ENCODE results near the gene ATP6V0B. TPM values are rescaled to one million over a fixed set of nuclear protein-coding genes. Genes with fewer than 3 reads are reported as not detected.

Gene ATP6V0B
- total and polyA plus RNA-seq, 2 of the 13 experiments (the other 11 are each of a cell fraction or from before 2014, with no cell fraction given) = 157 to 161 TPM

DNA sequence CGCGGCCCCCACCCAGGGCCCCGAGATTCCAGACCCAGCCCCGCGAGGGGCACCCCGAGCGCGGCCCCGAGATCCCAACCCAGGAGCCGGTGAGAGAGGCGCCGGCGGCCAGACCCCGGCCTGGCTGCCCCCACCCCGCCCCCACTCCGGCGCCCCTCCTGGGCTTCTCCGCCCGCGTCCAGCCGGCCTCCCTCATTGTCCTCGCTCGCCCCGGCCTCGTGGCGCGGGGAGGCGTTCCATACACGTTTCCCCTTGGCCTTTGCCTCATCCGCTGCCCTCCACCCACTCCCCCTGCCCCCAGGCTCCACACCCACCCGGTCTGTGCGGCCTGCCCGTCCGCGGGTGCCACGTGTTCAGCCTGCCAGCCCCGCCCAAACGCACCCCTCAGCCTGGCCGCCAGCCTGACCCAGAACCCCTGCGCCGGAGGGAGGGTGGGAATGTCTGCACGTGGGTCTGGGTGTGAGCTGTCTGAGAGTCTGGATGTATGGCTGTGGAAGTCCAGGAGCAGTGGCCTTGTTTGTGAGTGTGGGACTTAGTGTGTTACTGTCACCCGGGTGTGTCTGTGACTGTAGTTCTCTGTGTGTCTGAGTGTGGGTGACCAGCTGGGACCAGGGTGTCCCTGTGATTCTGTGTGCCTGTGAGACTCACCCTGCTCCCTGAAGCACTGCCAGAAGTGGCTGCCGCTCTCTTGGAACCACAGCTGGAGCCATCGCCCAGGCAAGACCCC is 4.9 kb downstream of the ATP6V0B start (continued):
- TF ChIP-seq ZNF83 (CRISPR knock-in tag; IDR thresholded peaks at IDR 0.05; ENCODE audit: borderline replicate concordance) (0 out of 2 replicates have a peak, but pooled peaks have one; percentile 26), RXRB (CRISPR knock-in tag; IDR thresholded peaks at IDR 0.05; ENCODE audit: borderline replicate concordance) (peak; percentile 37; the same call in 1 of the 2 replicates), NFYB (CRISPR knock-in tag; IDR thresholded peaks at IDR 0.05) (peak; percentile 63), ZNF629 (CRISPR knock-in tag; conservative IDR thresholded peaks at IDR 0.05) (no peak), ZNF44 (CRISPR knock-in tag; IDR thresholded peaks at IDR 0.05) (no peak), MATR3 (CRISPR knock-in tag; IDR thresholded peaks at IDR 0.05) (no peak), ZMAT3 (CRISPR knock-in tag; conservative IDR thresholded peaks at IDR 0.05) (peak; percentile 60; the same call in 1 of the 2 replicates), PHF5A (CRISPR knock-in tag; IDR thresholded peaks at IDR 0.05; ENCODE audit: low read depth, unreplicated experiment) (no peak), DNMT1 (CRISPR knock-in tag; IDR thresholded peaks at IDR 0.05) (no peak), SOX13 (IDR thresholded peaks at IDR 0.05) (no peak), SOX13 (CRISPR knock-in tag; conservative IDR thresholded peaks at IDR 0.05 in 1 of 2, IDR thresholded peaks at IDR 0.05 in 1 of 2) (0 out of 4 replicates have a peak, but pooled peaks of 1 of the 2 experiments have one; percentile 14), GABPA (IDR thresholded peaks at IDR 0.05; ENCODE audit: low read depth, low read length) (no peak), GABPA (CRISPR knock-in tag; IDR thresholded peaks at IDR 0.05; ENCODE audit: low read depth) (no peak), ZFYVE20 (CRISPR knock-in tag; IDR thresholded peaks at IDR 0.05; ENCODE audit: borderline replicate concordance, low read depth) (no peak)
- TF ChIP-seq, protein P1, sequence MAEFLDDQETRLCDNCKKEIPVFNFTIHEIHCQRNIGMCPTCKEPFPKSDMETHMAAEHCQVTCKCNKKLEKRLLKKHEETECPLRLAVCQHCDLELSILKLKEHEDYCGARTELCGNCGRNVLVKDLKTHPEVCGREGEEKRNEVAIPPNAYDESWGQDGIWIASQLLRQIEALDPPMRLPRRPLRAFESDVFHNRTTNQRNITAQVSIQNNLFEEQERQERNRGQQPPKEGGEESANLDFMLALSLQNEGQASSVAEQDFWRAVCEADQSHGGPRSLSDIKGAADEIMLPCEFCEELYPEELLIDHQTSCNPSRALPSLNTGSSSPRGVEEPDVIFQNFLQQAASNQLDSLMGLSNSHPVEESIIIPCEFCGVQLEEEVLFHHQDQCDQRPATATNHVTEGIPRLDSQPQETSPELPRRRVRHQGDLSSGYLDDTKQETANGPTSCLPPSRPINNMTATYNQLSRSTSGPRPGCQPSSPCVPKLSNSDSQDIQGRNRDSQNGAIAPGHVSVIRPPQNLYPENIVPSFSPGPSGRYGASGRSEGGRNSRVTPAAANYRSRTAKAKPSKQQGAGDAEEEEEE (CRISPR knock-in tag; IDR thresholded peaks at IDR 0.05; ENCODE audit: borderline replicate concordance) = no peak
- TF ChIP-seq, protein P2, sequence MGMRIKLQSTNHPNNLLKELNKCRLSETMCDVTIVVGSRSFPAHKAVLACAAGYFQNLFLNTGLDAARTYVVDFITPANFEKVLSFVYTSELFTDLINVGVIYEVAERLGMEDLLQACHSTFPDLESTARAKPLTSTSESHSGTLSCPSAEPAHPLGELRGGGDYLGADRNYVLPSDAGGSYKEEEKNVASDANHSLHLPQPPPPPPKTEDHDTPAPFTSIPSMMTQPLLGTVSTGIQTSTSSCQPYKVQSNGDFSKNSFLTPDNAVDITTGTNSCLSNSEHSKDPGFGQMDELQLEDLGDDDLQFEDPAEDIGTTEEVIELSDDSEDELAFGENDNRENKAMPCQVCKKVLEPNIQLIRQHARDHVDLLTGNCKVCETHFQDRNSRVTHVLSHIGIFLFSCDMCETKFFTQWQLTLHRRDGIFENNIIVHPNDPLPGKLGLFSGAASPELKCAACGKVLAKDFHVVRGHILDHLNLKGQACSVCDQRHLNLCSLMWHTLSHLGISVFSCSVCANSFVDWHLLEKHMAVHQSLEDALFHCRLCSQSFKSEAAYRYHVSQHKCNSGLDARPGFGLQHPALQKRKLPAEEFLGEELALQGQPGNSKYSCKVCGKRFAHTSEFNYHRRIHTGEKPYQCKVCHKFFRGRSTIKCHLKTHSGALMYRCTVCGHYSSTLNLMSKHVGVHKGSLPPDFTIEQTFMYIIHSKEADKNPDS (CRISPR knock-in tag; IDR thresholded peaks at IDR 0.05) = no peak
- TF ChIP-seq, protein P3, sequence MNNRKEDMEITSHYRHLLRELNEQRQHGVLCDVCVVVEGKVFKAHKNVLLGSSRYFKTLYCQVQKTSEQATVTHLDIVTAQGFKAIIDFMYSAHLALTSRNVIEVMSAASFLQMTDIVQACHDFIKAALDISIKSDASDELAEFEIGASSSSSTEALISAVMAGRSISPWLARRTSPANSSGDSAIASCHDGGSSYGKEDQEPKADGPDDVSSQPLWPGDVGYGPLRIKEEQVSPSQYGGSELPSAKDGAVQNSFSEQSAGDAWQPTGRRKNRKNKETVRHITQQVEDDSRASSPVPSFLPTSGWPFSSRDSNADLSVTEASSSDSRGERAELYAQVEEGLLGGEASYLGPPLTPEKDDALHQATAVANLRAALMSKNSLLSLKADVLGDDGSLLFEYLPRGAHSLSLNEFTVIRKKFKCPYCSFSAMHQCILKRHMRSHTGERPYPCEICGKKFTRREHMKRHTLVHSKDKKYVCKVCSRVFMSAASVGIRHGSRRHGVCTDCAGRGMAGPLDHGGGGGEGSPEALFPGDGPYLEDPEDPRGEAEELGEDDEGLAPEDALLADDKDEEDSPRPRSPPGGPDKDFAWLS (CRISPR knock-in tag; IDR thresholded peaks at IDR 0.05; ENCODE audit: borderline replicate concordance) = peak; percentile 64; the same call in 1 of the 2 replicates
- TF ChIP-seq, protein P4, sequence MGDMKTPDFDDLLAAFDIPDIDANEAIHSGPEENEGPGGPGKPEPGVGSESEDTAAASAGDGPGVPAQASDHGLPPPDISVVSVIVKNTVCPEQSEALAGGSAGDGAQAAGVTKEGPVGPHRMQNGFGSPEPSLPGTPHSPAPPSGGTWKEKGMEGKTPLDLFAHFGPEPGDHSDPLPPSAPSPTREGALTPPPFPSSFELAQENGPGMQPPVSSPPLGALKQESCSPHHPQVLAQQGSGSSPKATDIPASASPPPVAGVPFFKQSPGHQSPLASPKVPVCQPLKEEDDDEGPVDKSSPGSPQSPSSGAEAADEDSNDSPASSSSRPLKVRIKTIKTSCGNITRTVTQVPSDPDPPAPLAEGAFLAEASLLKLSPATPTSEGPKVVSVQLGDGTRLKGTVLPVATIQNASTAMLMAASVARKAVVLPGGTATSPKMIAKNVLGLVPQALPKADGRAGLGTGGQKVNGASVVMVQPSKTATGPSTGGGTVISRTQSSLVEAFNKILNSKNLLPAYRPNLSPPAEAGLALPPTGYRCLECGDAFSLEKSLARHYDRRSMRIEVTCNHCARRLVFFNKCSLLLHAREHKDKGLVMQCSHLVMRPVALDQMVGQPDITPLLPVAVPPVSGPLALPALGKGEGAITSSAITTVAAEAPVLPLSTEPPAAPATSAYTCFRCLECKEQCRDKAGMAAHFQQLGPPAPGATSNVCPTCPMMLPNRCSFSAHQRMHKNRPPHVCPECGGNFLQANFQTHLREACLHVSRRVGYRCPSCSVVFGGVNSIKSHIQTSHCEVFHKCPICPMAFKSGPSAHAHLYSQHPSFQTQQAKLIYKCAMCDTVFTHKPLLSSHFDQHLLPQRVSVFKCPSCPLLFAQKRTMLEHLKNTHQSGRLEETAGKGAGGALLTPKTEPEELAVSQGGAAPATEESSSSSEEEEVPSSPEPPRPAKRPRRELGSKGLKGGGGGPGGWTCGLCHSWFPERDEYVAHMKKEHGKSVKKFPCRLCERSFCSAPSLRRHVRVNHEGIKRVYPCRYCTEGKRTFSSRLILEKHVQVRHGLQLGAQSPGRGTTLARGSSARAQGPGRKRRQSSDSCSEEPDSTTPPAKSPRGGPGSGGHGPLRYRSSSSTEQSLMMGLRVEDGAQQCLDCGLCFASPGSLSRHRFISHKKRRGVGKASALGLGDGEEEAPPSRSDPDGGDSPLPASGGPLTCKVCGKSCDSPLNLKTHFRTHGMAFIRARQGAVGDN (CRISPR knock-in tag; IDR thresholded peaks at IDR 0.05) = peak; percentile 95

Measured in HepG2 (cell line).